ENCODE results near the gene GSDME. TPM values are rescaled to one million over a fixed set of nuclear protein-coding genes. Genes with fewer than 3 reads are reported as not detected.
A peak's percentile ranks its signal among the peaks of the same experiment; 100 is the strongest.

Gene GSDME
- total and polyA plus RNA-seq, 7 donors = 4.9 to 32.1 (median 14.1) TPM

GRCh38 chr7:24709051-24709450, 48.2 kb downstream of the GSDME start:
- intact Hi-C loops (cut with DNase I) = no loop called here
- Histone ChIP-seq H3K27me3 (ENCODE audit: insufficient read depth in 3 of 3, low read length in 2 of 3) (no peaks in the 10 kb centered on the region), H3K27ac (no peak overlapping the region), H3K36me3 (ENCODE audit: insufficient read depth in 1 of 2, low read depth in 1 of 2) (peaks cover 0 to 6% of the 10 kb centered on the region in 2 donors), H3K9me3 (no peaks in the 10 kb centered on the region), H3K4me1 (peaks cover 26% of the 10 kb centered on the region), H3K4me3 (no peak overlapping the region)
- DNase-seq = no peak
- 89 to 91% (median 90%) methylated on average over 5 of the region's 5 CpGs for WGBS, 3 donors
- TF ChIP-seq CTCF (IDR thresholded peaks at IDR 0.05) = no peak
- ATAC-seq = no peak

- Histone ChIP-seq H3K27me3 (ENCODE audit: insufficient read depth in 3 of 3, low read length in 2 of 3) (no peaks in the 10 kb centered on the region), H3K27ac (no peak overlapping the region), H3K36me3 (ENCODE audit: insufficient read depth in 1 of 2, low read depth in 1 of 2) (peaks cover 0 to 4% of the 10 kb centered on the region in 2 donors), H3K4me3 (no peak overlapping the region), H3K9me3 (no peaks in the 10 kb centered on the region), H3K4me1 (peaks cover 36% of the 10 kb centered on the region)
- intact Hi-C loops (cut with DNase I) = no loop called here
- TF ChIP-seq CTCF (IDR thresholded peaks at IDR 0.05) = no peak
- DNase-seq (no peak), ATAC-seq (no peak)
- 52 to 67% (median 53%) methylated on average over 9 of the region's 9 CpGs for WGBS, 3 donors
Observed at GRCh38 chr7:24707988-24708615, 49.2 kb downstream of the GSDME start.

- ATAC-seq (peak in 2 of 4 donors; percentile 16 to 21), DNase-seq (no peak)
- Histone ChIP-seq H3K27me3 (ENCODE audit: insufficient read depth in 3 of 3, low read length in 2 of 3) (no peaks in the 10 kb centered on the region), H3K36me3 (ENCODE audit: insufficient read depth in 1 of 2, low read depth in 1 of 2) (peaks cover 0 to 4% of the 10 kb centered on the region in 2 donors), H3K9me3 (no peaks in the 10 kb centered on the region), H3K4me1 (peaks cover 52% of the 10 kb centered on the region), H3K4me3 (no peak overlapping the region), H3K27ac (peak overlapping the region; percentile 8)
- 58 to 76% (median 68%) methylated on average over 30 of the region's 30 CpGs for WGBS, 3 donors
- intact Hi-C loops (cut with DNase I) = no loop called here
- TF ChIP-seq CTCF (IDR thresholded peaks at IDR 0.05) = no peak
Observed at GRCh38 chr7:24706211-24707170, 50.8 kb downstream of the GSDME start.

GRCh38 chr7:24705461-24705954, 51.8 kb downstream of the GSDME start:
- no peak for ATAC-seq
- DNase-seq = no peak
- 60 to 82% (median 70%) methylated on average over 5 of the region's 5 CpGs for WGBS, 3 donors
- Histone ChIP-seq H3K27me3 (ENCODE audit: insufficient read depth in 3 of 3, low read length in 2 of 3) (no peaks in the 10 kb centered on the region), H3K4me3 (no peak overlapping the region), H3K36me3 (ENCODE audit: insufficient read depth in 1 of 2, low read depth in 1 of 2) (peaks cover 0 to 4% of the 10 kb centered on the region in 2 donors), H3K9me3 (no peaks in the 10 kb centered on the region), H3K4me1 (peaks cover 61% of the 10 kb centered on the region), H3K27ac (peak overlapping the region; percentile 15)
- TF ChIP-seq CTCF (IDR thresholded peaks at IDR 0.05) = no peak
- intact Hi-C loops (cut with DNase I) = no loop called here

Measured in psoas muscle (tissue), 8 donors.